RWPE2 (cell line): ENCODE measurements around the gene IGF2R.

Source experiments
- ATAC-seq: fragments of 200-7000 bp; cut with Tn5 transposase; 3 replicates; pipeline ENCODE4 v1.9.1; 2021; ENCODE audit warnings: low read depth
- DNase-seq: peaks from one replicate; pipeline ENCODE4 v3.0.0-alpha.2; 2020; ENCODE audit warnings: low spot score
- H3K27ac ChIP-seq: fragments of 450-650 bp; 2 replicates; pipeline ENCODE4 v1.5.1; 2017; ENCODE audit warnings: mild to moderate bottlenecking; ENCODE audit not compliant: poor library complexity, severe bottlenecking
- H3K27me3 ChIP-seq: fragments of 250-450 bp; sonication (Bioruptor Pico); 2 replicates; pipeline ENCODE4 v1.5.1; 2021; ENCODE audit warnings: mild to moderate bottlenecking, moderate library complexity; ENCODE audit not compliant: insufficient read depth, poor library complexity, severe bottlenecking
- H3K36me3 ChIP-seq: fragments of 250-450 bp; sonication (Bioruptor Pico); 2 replicates; pipeline ENCODE4 v1.5.1; 2020; ENCODE audit warnings: low read depth, mild to moderate bottlenecking, moderate library complexity
- H3K4me1 ChIP-seq: fragments of 250-450 bp; sonication (Bioruptor Pico); 2 replicates; pipeline ENCODE4 v1.5.1; 2021; ENCODE audit warnings: mild to moderate bottlenecking, moderate library complexity; ENCODE audit not compliant: insufficient read depth, poor library complexity, severe bottlenecking
- H3K4me3 ChIP-seq: fragments of 250-450 bp; sonication (Bioruptor Pico); 2 replicates; pipeline ENCODE4 v1.5.1; 2021; ENCODE audit warnings: mild to moderate bottlenecking, moderate library complexity; ENCODE audit not compliant: severe bottlenecking
- H3K9me3 ChIP-seq: fragments of 250-450 bp; sonication (Bioruptor Pico); 2 replicates; pipeline ENCODE4 v1.5.1; 2021; ENCODE audit warnings: mild to moderate bottlenecking, moderate library complexity; ENCODE audit not compliant: severe bottlenecking
- CTCF ChIP-seq: fragments of 450-650 bp; IDR thresholded peaks from one replicate; pipeline ENCODE4 v1.5.1; 2017; ENCODE audit warnings: mild to moderate bottlenecking, moderate library complexity; ENCODE audit not compliant: poor library complexity, severe bottlenecking

IGF2R gene

GRCh38 chr6:160104821-160105517 is 136.1 kb downstream of the IGF2R start:
- H3K9me3 ChIP-seq, result no peaks in the 10 kb centered on the region
- DNase-seq, result no peak
- no peak for ATAC-seq

GRCh38 chr6:160106010-160106409 is 137.1 kb downstream of the IGF2R start:
- no peaks in the 10 kb centered on the region for H3K9me3 ChIP-seq
- no peak overlapping the region for H3K4me3 ChIP-seq
- H3K4me1 ChIP-seq, result no peaks in the 10 kb centered on the region
- no peak for TF ChIP-seq CTCF
- no peaks in the 10 kb centered on the region for H3K27me3 ChIP-seq
- DNase-seq, result no peak
- ATAC-seq, result no peak
- H3K36me3 ChIP-seq, result peaks cover 42% of the 10 kb centered on the region
- H3K27ac ChIP-seq, result no peak overlapping the region

More at GRCh38 chr6:160104821-160105517, 136.1 kb downstream of the IGF2R start:
- TF ChIP-seq CTCF, result no peak
- H3K4me1 ChIP-seq, result no peaks in the 10 kb centered on the region
- H3K36me3 ChIP-seq, result peaks cover 50% of the 10 kb centered on the region
- no peak overlapping the region for H3K4me3 ChIP-seq
- H3K27me3 ChIP-seq, result no peaks in the 10 kb centered on the region
- no peak overlapping the region for H3K27ac ChIP-seq

- no peak overlapping the region for H3K27ac ChIP-seq
- no peaks in the 10 kb centered on the region for H3K27me3 ChIP-seq
- no peaks in the 10 kb centered on the region for H3K4me1 ChIP-seq
- H3K4me3 ChIP-seq, result no peak overlapping the region
- H3K9me3 ChIP-seq, result no peaks in the 10 kb centered on the region
- no peak for DNase-seq
- TF ChIP-seq CTCF, result no peak
- H3K36me3 ChIP-seq, result peaks cover 40% of the 10 kb centered on the region
- ATAC-seq, result no peak
Measured at GRCh38 chr6:160106701-160107100, 137.8 kb downstream of the IGF2R start.

GRCh38 chr6:160108077-160108476 is 139.2 kb downstream of the IGF2R start:
- Histone ChIP-seq H3K9me3 (no peaks in the 10 kb centered on the region), H3K4me1 (no peaks in the 10 kb centered on the region), H3K4me3 (no peak overlapping the region), H3K36me3 (peaks cover 34% of the 10 kb centered on the region), H3K27ac (no peak overlapping the region), H3K27me3 (no peaks in the 10 kb centered on the region)
- DNase-seq (no peak), ATAC-seq (no peak)
- TF ChIP-seq CTCF, result no peak

- H3K36me3 ChIP-seq, result peaks cover 8% of the 10 kb centered on the region
- DNase-seq (no peak), ATAC-seq (no peak)
- TF ChIP-seq CTCF, result no peak
- no peak overlapping the region for H3K4me3 ChIP-seq
- no peaks in the 10 kb centered on the region for H3K4me1 ChIP-seq
- H3K27ac ChIP-seq, result no peak overlapping the region
- H3K9me3 ChIP-seq, result no peaks in the 10 kb centered on the region
- H3K27me3 ChIP-seq, result no peaks in the 10 kb centered on the region
Measured at GRCh38 chr6:160110586-160111123, 141.8 kb downstream of the IGF2R start.
